Gastroesophageal sphincter (tissue), 4 donors: ENCODE data around the gene ADARB1. TPM values are rescaled to one million over a fixed set of nuclear protein-coding genes. Genes with fewer than 3 reads are reported as not detected.

Experiments used
- ATAC-seq: fragments of 150-250 bp; one replicate; pipeline ENCODE4 v1.9.1; 2016; ENCODE audit warnings: mild to moderate bottlenecking, moderate library complexity
- H3K27ac ChIP-seq, 4 donors: fragments of 200-600 bp; sonication (generic) in 3 of 4; 1 replicate in 3 of 4; 2 replicates in 1 of 4; pipeline ENCODE4 v1.5.1; 2016 to 2019
- H3K27me3 ChIP-seq: fragments of 200-600 bp; sonication (generic); one replicate; pipeline ENCODE4 v1.5.1; 2019
- H3K36me3 ChIP-seq, 2 donors: fragments of 200-600 bp; sonication (generic); one replicate each; pipeline ENCODE4 v1.5.1; 2019; ENCODE audit warnings: control low read depth in 1 of 2
- H3K4me1 ChIP-seq, 3 donors: fragments of 200-600 bp; sonication (generic); 1 replicate in 2 of 3; 2 replicates in 1 of 3; pipeline ENCODE4 v1.5.1; 2016 to 2019; ENCODE audit warnings: control low read depth in 2 of 3
- H3K4me3 ChIP-seq, 2 donors: fragments of 200-600 bp; sonication (generic); one replicate each; pipeline ENCODE4 v1.5.1; 2019; ENCODE audit warnings: mild to moderate bottlenecking in 1 of 2, moderate library complexity in 1 of 2
- H3K9me3 ChIP-seq, 3 donors: fragments of 200-600 bp; sonication (generic); one replicate each; pipeline ENCODE4 v1.5.1; 2017 to 2019; ENCODE audit warnings: control low read depth in 2 of 3
- EP300 ChIP-seq: sonication (generic); formaldehyde crosslinking; IDR thresholded peaks from one replicate; pipeline ENCODE4 v1.6.1; 2017; ENCODE audit warnings: antibody characterized with exemption, mild to moderate bottlenecking
- POLR2A ChIP-seq, 2 donors: fragments of 450-650 bp; IDR thresholded peaks; one replicate each; pipeline ENCODE4 v1.6.1; 2017; ENCODE audit warnings: antibody characterized with exemption in 2 of 2, mild to moderate bottlenecking in 2 of 2, moderate library complexity in 1 of 2
- POLR2AphosphoS5 ChIP-seq: sonication (generic); formaldehyde crosslinking; IDR thresholded peaks from one replicate; pipeline ENCODE4 v1.6.1; 2017; ENCODE audit warnings: antibody characterized with exemption
- WGBS, 2 donors: methylation state at CpG; one replicate each; pipeline ENCODE4 v1.1.5; 2018; ENCODE audit warnings: low coverage in 1 of 2; 5-methylcytosine and 5-hydroxymethylcytosine counted together
- total RNA-seq, 4 donors: library from RNA; depleted of rRNA; stranded (reverse); fragments of >200 nt; gene quantifications; one replicate each; pipeline ENCODE4 v1.1.0, GENCODE V29; 2016
- TF ChIP-seq, protein P1 (sequence below), 4 experiments: fragments of 200-600 bp in 2 of 4; fragments of 450-650 bp in 2 of 4; sonication (generic) in 1 of 4; IDR thresholded peaks; one replicate each; pipeline ENCODE4 v1.5.1; 2017 to 2019; ENCODE audit warnings: antibody characterized with exemption in 4 of 4, mild to moderate bottlenecking in 2 of 4, moderate library complexity in 2 of 4

The ADARB1 gene
- total RNA-seq, 4 donors from 2014 or later = 136 to 228 (median 181) TPM

DNA sequence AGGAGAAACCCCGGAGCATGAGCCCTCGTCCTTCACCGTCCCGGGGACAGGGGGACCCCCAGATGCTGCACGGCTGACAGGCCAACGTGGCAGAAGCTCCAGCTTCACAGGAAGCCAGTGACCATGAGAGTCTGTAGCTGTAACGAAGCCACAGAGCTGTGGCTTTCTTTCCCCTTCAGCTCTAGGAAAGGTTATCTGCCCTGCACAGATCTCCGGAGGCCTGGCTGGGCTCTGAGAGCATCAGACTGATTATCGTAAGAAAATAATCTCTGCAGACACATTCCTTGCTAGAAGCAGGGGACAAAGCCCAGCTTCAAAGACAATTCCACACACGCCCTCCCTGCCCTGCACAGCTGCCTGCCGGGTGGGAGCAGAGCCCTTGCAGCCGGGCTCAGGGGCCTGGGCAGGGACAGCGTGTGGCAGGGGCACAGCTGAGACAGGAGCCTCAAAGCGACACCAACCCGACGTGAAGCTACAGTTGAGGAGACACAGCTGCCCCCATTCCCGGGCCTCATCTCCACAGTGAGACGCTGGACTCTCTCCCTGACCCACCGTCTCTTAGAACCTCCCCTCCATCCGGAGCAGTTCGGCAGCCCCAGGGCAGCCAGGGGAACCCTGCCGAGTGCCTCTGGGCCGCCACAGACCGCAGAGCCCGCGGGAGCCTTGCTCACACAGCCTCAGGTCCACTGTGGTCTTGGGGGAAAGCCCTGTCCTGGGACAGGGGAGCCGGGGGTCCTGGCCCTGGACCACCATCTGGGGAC, 182.7 kb downstream of the ADARB1 start:
- no peak for ATAC-seq
- TF ChIP-seq POLR2AphosphoS5 = no peak
- TF ChIP-seq, protein P1, sequence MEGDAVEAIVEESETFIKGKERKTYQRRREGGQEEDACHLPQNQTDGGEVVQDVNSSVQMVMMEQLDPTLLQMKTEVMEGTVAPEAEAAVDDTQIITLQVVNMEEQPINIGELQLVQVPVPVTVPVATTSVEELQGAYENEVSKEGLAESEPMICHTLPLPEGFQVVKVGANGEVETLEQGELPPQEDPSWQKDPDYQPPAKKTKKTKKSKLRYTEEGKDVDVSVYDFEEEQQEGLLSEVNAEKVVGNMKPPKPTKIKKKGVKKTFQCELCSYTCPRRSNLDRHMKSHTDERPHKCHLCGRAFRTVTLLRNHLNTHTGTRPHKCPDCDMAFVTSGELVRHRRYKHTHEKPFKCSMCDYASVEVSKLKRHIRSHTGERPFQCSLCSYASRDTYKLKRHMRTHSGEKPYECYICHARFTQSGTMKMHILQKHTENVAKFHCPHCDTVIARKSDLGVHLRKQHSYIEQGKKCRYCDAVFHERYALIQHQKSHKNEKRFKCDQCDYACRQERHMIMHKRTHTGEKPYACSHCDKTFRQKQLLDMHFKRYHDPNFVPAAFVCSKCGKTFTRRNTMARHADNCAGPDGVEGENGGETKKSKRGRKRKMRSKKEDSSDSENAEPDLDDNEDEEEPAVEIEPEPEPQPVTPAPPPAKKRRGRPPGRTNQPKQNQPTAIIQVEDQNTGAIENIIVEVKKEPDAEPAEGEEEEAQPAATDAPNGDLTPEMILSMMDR (IDR thresholded peaks at IDR 0.05) = no peak
- no peak for TF ChIP-seq EP300
- no peak for TF ChIP-seq POLR2A (IDR thresholded peaks at IDR 0.05)
- H3K36me3 ChIP-seq = peaks cover 0 to 3% of the 10 kb centered on the region in 2 donors

DNA sequence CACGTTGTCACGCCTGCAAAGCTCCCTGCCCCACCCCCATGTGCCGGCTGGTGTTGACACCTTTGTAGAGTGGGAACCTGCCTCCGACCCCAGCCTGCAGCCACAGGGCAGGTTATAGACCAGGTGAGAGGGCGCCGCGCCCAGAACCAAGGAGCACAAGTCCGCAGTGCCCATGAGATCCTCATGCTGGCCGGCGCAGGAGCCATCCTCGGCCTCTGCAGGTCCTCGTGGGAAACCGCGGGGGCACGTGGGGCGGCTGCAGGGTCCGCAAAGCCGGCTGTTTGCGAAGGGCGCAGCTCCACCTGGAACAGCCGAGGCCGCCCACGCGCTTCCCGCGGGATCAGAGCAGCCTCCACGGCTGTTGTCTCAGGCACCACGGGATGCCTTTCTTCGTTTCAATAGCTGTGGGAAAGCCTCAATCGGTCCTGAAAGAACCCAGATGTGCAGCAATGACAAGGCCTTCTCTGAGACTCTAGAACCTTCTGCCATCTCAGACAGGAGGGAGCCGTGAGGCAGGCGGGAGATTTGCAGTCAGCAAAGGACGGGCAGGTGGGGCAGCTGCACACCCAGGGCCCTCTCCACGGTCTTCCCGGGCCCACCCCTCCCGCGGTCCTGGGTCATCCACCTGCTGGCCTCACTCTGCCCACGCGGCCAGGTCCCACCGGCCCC, 183.4 kb downstream of the ADARB1 start:
- H3K36me3 ChIP-seq = peaks cover 0 to 9% of the 10 kb centered on the region in 2 donors
- no peak overlapping the region for H3K4me3 ChIP-seq
- ATAC-seq = no peak
- peaks cover 56% of the 10 kb centered on the region for H3K27me3 ChIP-seq
- TF ChIP-seq EP300 (no peak), POLR2A (IDR thresholded peaks at IDR 0.05) (no peak), POLR2AphosphoS5 (no peak)
- TF ChIP-seq, protein P1 (IDR thresholded peaks at IDR 0.05) = no peak
- no peaks in the 10 kb centered on the region for H3K9me3 ChIP-seq
- no peaks in the 10 kb centered on the region for H3K4me1 ChIP-seq
- no peak overlapping the region for H3K27ac ChIP-seq
- 93% methylated on average over 3 of the region's 40 CpGs; no CpG with 5 or more reads in 1 of the 2 donors for WGBS, 2 donors

More for the DNA sequence above, 182.7 kb downstream of the ADARB1 start:
- Histone ChIP-seq H3K9me3 (no peaks in the 10 kb centered on the region), H3K27ac (no peak overlapping the region), H3K4me3 (no peak overlapping the region), H3K27me3 (peaks cover 57% of the 10 kb centered on the region), H3K4me1 (no peaks in the 10 kb centered on the region)
- WGBS, 2 donors = 40% methylated on average over 3 of the region's 27 CpGs; no CpG with 5 or more reads in 1 of the 2 donors

DNA sequence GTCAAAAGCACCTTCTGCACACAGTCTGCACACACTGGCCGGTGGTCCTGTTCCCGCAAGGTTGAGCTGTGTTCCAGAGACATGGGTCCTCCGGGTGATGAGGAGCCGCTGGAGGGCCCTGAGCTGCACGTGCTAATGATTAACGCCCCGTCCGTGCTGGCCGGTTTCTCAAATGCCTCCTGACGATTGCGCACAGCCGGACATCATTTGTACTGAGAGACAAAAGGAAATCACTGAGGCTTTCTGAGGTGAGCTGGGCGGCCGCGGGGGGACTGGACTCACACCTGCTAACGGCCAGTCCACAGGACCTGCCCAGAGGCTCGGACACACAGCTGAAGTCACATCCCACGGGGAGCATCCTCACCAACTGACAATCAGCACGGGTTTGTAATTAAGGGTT, 184.1 kb downstream of the ADARB1 start:
- H3K9me3 ChIP-seq = no peaks in the 10 kb centered on the region
- H3K36me3 ChIP-seq = peaks cover 0 to 15% of the 10 kb centered on the region in 2 donors
- H3K27me3 ChIP-seq = peaks cover 50% of the 10 kb centered on the region
- H3K4me1 ChIP-seq = no peaks in the 10 kb centered on the region
- H3K4me3 ChIP-seq = no peak overlapping the region
- no peak for TF ChIP-seq EP300
- no peak for TF ChIP-seq POLR2AphosphoS5
- TF ChIP-seq, protein P1 (IDR thresholded peaks at IDR 0.05) = no peak
- TF ChIP-seq POLR2A (IDR thresholded peaks at IDR 0.05) = no peak
- 40% methylated on average over 1 of the region's 19 CpGs; no CpG with 5 or more reads in 1 of the 2 donors for WGBS, 2 donors
- no peak overlapping the region for H3K27ac ChIP-seq
- ATAC-seq = no peak

DNA sequence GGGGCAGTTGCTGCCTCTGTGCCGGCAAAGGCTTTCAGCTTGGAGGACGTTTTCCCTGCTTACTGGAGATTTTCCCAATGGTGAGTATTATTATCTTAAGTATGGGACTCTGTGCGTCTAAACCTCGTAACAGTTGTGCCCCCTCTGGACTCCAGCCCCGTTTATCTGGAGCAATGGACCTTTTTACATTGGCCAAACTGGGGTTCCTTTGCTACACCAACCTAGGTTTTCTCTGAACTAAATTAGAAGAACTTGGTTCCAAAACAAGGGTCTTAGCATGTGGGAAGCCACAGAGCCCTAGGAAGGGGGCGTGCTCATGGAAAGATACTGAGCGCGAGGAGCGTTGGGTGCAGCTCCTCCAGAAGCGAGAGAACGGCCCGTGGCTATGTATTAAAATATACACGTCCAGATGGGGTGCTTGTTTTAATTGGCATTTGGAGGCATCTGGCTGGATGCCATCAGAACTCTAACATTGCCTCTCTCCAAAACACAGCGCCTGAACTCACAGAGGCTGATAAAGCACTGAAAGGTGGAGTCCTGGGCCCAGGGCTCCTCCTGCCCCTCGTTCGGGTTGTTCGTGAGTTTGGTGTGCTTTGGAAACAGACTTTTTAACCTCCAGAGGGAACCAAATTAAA, 184.9 kb downstream of the ADARB1 start:
- TF ChIP-seq POLR2AphosphoS5 (no peak), POLR2A (IDR thresholded peaks at IDR 0.05) (no peak), EP300 (no peak)
- TF ChIP-seq, protein P1 (IDR thresholded peaks at IDR 0.05) = no peak
- H3K4me1 ChIP-seq = no peaks in the 10 kb centered on the region
- no peak overlapping the region for H3K27ac ChIP-seq
- H3K27me3 ChIP-seq = peaks cover 41% of the 10 kb centered on the region
- no peaks in the 10 kb centered on the region for H3K9me3 ChIP-seq
- H3K4me3 ChIP-seq = no peak overlapping the region
- WGBS, 2 donors = 68 to 77% methylated on average over 9 to 16 of the region's 17 CpGs
- peaks cover 0 to 24% of the 10 kb centered on the region in 2 donors for H3K36me3 ChIP-seq
- ATAC-seq = no peak
